ENCODE results near the gene FAM107B. TPM values are rescaled to one million over a fixed set of nuclear protein-coding genes. Genes with fewer than 3 reads are reported as not detected.

The FAM107B gene
- total and polyA plus RNA-seq, 4 experiments from 2014 or later, result 191 to 346 (median 238) TPM

DNA sequence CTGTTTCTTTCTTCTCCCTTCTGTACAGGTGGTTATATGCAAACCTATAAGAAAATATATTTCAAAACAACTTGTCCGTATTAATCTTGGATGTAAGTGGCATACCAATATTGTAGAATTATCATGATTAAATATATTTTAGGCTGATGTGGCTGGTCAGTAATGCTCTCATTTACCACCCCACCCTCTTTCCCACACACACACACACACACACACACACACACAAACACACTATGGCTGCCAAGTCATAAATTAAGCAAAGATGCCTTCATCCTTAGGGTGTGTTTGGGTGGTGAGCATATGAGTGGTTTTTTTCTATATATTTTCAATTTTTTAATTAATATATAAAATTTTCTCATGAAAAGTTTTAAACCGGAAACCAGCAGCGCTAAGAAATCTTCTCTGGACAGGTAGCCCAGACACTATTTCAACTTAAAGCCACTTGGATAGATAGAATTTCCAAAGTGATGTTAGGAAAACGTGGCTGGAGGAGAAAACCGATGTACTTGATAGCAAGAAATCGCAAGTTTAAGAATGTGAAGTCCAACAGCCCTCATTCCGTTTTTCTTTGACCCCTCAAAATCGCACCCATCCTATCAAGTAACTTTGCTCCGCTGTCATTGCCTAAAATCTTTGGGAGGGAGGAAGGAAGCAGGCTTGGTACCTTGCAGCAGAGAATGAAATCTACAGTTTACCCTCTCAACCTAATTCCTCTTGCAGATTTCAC, 171.7 kb downstream of the FAM107B start:
- CTCF ChIA-PET (ENCODE audit: partially characterized antibody), result interaction anchor here (0.9 kb wide), 1 partner anchor 20 kb away, joined by 3 read pairs; no protein-coding TSS in a partner anchor
- Mint-ChIP-seq H3K4me3 (peak overlapping the region; percentile 94 to 100 (median 99)), H3K36me3 (peaks cover 34 to 54% of the 10 kb centered on the region in 2 donors), H3K9me3 (no peaks in the 10 kb centered on the region), H3K27ac (peak overlapping the region; percentile 95 to 100 (median 97)), H3K27me3 (no peaks in the 10 kb centered on the region), H3K4me1 (peaks cover 50 to 74% (median 61%) of the 10 kb centered on the region in 4 donors)
- H3K27ac ChIP-seq (ENCODE audit: low read depth, low read length), result peak overlapping the region; percentile 74
- intact Hi-C loops (cut with micrococcal nuclease), result loop anchor here (1.0 to 5.0 kb wide), 4 partner anchors 31 to 274 kb away; partner anchors contain the start of gene SUV39H2
- no peaks in the 10 kb centered on the region for H3K9me3 ChIP-seq (ENCODE audit: control insufficient read depth in 1 of 2, low read length in 2 of 2)
- H3K4me3 ChIP-seq (ENCODE audit: low read length in 2 of 2), result peak overlapping the region; percentile 72 to 96
- POLR2A ChIA-PET (ENCODE audit: partially characterized antibody), result interaction anchor here (0.7 to 26.2 kb wide), 7 partner anchors 15 to 236 kb away, joined by 3 to 640 read pairs (median 10); partner anchors contain the start of genes HSPA14 and MSANTD7
- DNase-seq, result peak in 1 of 5 donors; percentile 37
- H3K4me1 ChIP-seq (ENCODE audit: insufficient read depth, low read length), result peaks cover 58% of the 10 kb centered on the region
- H3K27me3 ChIP-seq (ENCODE audit: insufficient read depth, low read length), result no peaks in the 10 kb centered on the region
- H3K36me3 ChIP-seq (ENCODE audit: insufficient read depth, low read length), result peaks cover 19% of the 10 kb centered on the region

DNA sequence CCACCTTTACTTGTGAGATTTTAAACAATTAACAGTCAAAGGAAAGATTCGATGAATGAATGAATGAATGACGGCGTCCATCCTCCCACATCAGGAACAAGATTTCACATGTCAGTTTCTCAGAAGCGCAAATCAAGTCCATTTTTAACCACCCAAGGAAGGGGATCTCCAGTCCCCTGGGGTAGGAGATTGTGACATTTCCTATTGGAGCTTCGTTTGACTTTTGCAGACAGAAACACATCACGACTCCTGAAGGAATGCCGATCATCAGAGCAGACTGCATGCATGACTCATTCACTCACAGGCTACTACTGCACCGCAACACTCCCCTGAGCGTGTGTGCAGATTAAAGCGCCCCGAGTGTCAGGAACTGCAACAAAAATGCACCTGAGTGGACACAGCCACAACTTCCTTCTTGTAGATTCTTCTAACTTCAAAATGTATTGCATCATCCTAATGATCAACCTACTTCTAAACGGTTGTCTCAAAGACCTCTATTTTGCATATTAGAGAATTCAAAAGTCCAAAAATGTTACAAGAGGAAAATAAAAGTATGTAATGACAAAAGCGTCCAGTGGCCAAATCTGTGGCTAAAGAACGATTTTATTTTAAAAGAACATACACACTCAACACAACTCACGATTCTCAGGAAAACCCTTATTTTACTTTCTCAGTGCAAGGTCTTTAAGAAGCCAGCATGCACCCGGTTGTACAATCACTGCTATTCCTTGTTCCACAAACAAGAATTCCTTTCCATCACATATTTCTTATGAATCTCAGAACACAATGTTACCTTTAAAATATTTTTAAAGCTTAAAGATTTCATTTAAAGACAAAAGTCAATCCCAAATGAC, 172.6 kb downstream of the FAM107B start:
- ChIA-PET POLR2A (ENCODE audit: partially characterized antibody) (interaction anchor here (0.7 to 26.2 kb wide), 9 partner anchors 14 to 237 kb away, joined by 3 to 640 read pairs (median 4); partner anchors contain the start of genes HSPA14 and MSANTD7), CTCF (ENCODE audit: partially characterized antibody) (interaction anchor here (0.9 kb wide), 1 partner anchor 19 kb away, joined by 3 read pairs; no protein-coding TSS in a partner anchor)
- intact Hi-C loops (cut with micrococcal nuclease), result loop anchor here (1.0 to 5.0 kb wide), 5 partner anchors 14 to 275 kb away; partner anchors contain the start of gene SUV39H2
- no peaks in the 10 kb centered on the region for H3K27me3 ChIP-seq (ENCODE audit: insufficient read depth, low read length)
- peak overlapping the region; percentile 87 to 100 (median 99) for H3K4me3 Mint-ChIP-seq
- H3K4me1 Mint-ChIP-seq, result peaks cover 55 to 82% (median 68%) of the 10 kb centered on the region in 4 donors
- DNase-seq, result peak; percentile 45 to 92 (median 60)
- H3K36me3 Mint-ChIP-seq, result peaks cover 35 to 60% of the 10 kb centered on the region in 2 donors
- peak overlapping the region; percentile 71 to 72 for H3K4me3 ChIP-seq (ENCODE audit: low read length in 2 of 2)
- H3K9me3 Mint-ChIP-seq, result no peaks in the 10 kb centered on the region
- no peaks in the 10 kb centered on the region for H3K27me3 Mint-ChIP-seq
- H3K27ac ChIP-seq (ENCODE audit: low read depth, low read length), result peak overlapping the region; percentile 74
- H3K36me3 ChIP-seq (ENCODE audit: insufficient read depth, low read length), result peaks cover 19% of the 10 kb centered on the region
- H3K27ac Mint-ChIP-seq, result peak overlapping the region; percentile 84 to 100 (median 96)
- H3K9me3 ChIP-seq (ENCODE audit: control insufficient read depth in 1 of 2, low read length in 2 of 2), result no peaks in the 10 kb centered on the region
- H3K4me1 ChIP-seq (ENCODE audit: insufficient read depth, low read length), result peaks cover 63% of the 10 kb centered on the region

DNA sequence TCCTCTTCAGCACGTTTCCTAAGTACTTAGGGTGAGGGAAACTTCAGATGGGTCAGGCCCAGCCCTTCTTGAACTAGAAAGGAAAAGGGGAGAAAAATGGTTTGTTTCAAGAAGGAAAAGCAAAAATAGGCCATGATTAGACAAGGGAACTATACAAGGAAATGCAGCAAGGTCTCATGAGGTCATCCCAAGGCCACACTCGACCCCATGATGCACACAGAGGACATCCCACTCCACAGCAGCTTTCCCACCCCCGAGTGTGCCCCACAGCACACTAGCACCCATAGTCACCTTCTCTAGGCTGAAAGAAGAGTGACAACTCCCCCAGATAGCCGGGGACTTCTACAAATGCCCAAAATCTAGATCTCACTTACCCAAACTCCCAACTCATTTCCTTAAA, 173.4 kb downstream of the FAM107B start:
- H3K27ac ChIP-seq (ENCODE audit: low read depth, low read length), result peak overlapping the region; percentile 74
- H3K36me3 ChIP-seq (ENCODE audit: insufficient read depth, low read length), result peaks cover 19% of the 10 kb centered on the region
- peaks cover 63 to 89% (median 76%) of the 10 kb centered on the region in 4 donors for H3K4me1 Mint-ChIP-seq
- peak overlapping the region in 1 of 2 donors; percentile 72 for H3K4me3 ChIP-seq (ENCODE audit: low read length in 2 of 2)
- CTCF ChIA-PET (ENCODE audit: partially characterized antibody), result interaction anchor here (0.9 to 1.9 kb wide), 2 partner anchors 12 to 32 kb away, joined by 3 to 14 read pairs; no protein-coding TSS in a partner anchor
- DNase-seq, result peak in 1 of 5 donors; percentile 43
- intact Hi-C loops (cut with micrococcal nuclease), result loop anchor here (1.0 to 5.0 kb wide), 3 partner anchors 13 to 276 kb away; partner anchors contain the start of gene SUV39H2
- H3K36me3 Mint-ChIP-seq, result peaks cover 43 to 68% of the 10 kb centered on the region in 2 donors
- H3K4me1 ChIP-seq (ENCODE audit: insufficient read depth, low read length), result peaks cover 70% of the 10 kb centered on the region
- H3K9me3 ChIP-seq (ENCODE audit: control insufficient read depth in 1 of 2, low read length in 2 of 2), result no peaks in the 10 kb centered on the region
- peak overlapping the region; percentile 87 to 100 (median 99) for H3K4me3 Mint-ChIP-seq
- H3K27ac Mint-ChIP-seq, result peak overlapping the region; percentile 84 to 100 (median 96)
- no peaks in the 10 kb centered on the region for H3K27me3 ChIP-seq (ENCODE audit: insufficient read depth, low read length)
- POLR2A ChIA-PET (ENCODE audit: partially characterized antibody), result interaction anchor here (1.2 to 26.2 kb wide), 9 partner anchors 13 to 237 kb away, joined by 3 to 640 read pairs (median 7); partner anchors contain the start of genes HSPA14 and MSANTD7
- H3K9me3 Mint-ChIP-seq, result no peaks in the 10 kb centered on the region
- H3K27me3 Mint-ChIP-seq, result no peaks in the 10 kb centered on the region

DNA sequence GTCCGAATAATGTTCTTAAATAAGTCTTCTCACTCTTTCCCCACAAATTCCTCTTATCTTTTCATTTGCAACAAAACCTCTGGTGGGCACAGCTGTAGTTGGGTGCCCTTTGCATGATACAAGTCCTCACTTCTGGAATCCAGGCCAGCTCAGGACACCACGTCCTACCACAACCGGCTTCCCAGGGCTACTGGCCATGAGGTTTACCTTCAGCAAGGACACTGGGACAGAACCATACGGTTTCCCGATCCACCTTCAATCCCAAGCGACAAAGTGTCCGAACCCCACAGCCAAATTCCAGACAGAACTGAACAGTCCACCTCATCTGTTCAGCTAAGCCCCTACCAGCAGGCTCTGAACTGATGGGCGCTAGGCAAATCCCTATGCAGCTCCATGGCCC, 174.6 kb downstream of the FAM107B start:
- CTCF ChIA-PET (ENCODE audit: partially characterized antibody), result interaction anchor here (0.6 to 1.9 kb wide), 9 partner anchors 11 to 257 kb away, joined by 3 to 14 read pairs (median 3); partner anchors contain the start of gene CDNF
- peak overlapping the region in 5 of 8 donors; percentile 7 to 66 (median 55) for H3K4me3 Mint-ChIP-seq
- no peak overlapping the region for H3K27ac ChIP-seq (ENCODE audit: low read depth, low read length)

DNA sequence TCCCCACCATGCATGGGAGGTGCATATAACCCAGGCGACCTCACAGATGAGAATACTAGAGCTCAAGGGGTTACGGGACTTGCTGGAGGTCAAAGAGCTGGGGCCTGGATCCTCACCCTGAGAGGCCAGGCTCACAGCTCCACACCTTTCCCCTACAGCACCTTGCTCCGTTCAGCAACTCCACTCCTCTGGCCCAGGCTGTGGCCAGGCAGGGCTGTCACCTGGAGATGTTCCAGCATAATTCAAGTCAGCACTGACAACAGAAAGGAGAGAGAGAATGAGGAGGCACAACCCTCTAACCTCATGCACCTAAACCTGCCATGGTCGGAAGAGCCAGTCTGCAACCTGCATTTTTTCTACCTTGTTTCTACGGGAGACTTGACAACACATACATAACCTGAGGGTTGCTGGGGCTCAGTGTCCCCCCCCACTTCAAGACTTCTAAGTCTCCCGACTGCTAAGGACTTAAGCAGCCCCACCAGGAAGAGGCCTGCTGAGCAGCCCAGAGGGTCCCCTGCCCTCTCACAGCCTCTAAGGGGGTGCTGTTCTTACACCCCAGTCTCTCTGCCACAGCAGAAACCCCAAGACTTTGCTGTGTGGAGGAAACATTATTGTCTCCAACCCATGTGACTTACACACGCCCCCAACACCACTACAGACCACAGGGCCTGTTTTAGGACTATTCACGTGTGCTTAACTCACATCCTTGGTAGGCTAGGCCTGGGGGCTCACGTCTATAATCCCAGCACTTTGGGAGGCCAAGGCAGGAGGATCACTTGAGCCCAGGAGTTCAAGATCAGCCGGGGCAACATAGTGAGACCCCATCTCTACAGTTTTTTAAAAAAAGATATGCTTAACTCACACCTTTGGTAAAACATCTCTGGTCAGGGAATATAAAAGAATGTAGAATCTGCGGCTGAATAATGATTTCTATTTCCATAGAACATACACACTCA, 175.6 kb downstream of the FAM107B start:
- Mint-ChIP-seq H3K27ac (peak overlapping the region; percentile 61 to 94 (median 89)), H3K36me3 (peaks cover 60 to 80% of the 10 kb centered on the region in 2 donors), H3K9me3 (no peaks in the 10 kb centered on the region), H3K4me1 (peaks cover 63 to 92% (median 80%) of the 10 kb centered on the region in 4 donors), H3K27me3 (no peaks in the 10 kb centered on the region), H3K4me3 (peak overlapping the region in 2 of 8 donors; percentile 35 to 62)
- Histone ChIP-seq H3K27ac (ENCODE audit: low read depth, low read length) (no peak overlapping the region), H3K36me3 (ENCODE audit: insufficient read depth, low read length) (peaks cover 19% of the 10 kb centered on the region), H3K9me3 (ENCODE audit: control insufficient read depth in 1 of 2, low read length in 2 of 2) (no peaks in the 10 kb centered on the region), H3K27me3 (ENCODE audit: insufficient read depth, low read length) (no peaks in the 10 kb centered on the region), H3K4me3 (ENCODE audit: low read length in 2 of 2) (no peak overlapping the region), H3K4me1 (ENCODE audit: insufficient read depth, low read length) (peaks cover 79% of the 10 kb centered on the region)
- ChIA-PET CTCF (ENCODE audit: partially characterized antibody) (interaction anchor here (0.6 to 1.9 kb wide), 8 partner anchors 10 to 224 kb away, joined by 3 to 14 read pairs (median 4); no protein-coding TSS in a partner anchor), POLR2A (ENCODE audit: partially characterized antibody) (interaction anchor here (0.8 to 26.2 kb wide), 9 partner anchors 8 to 239 kb away, joined by 3 to 640 read pairs (median 8); partner anchors contain the start of genes CDNF, HSPA14 and MSANTD7)
- peak in 1 of 5 donors; percentile 41 for DNase-seq
- intact Hi-C loops (cut with micrococcal nuclease), result no loop called here

More for the DNA sequence above, 174.6 kb downstream of the FAM107B start:
- Histone ChIP-seq H3K4me1 (ENCODE audit: insufficient read depth, low read length) (peaks cover 74% of the 10 kb centered on the region), H3K4me3 (ENCODE audit: low read length in 2 of 2) (no peak overlapping the region), H3K36me3 (ENCODE audit: insufficient read depth, low read length) (peaks cover 19% of the 10 kb centered on the region), H3K27me3 (ENCODE audit: insufficient read depth, low read length) (no peaks in the 10 kb centered on the region), H3K9me3 (ENCODE audit: control insufficient read depth in 1 of 2, low read length in 2 of 2) (no peaks in the 10 kb centered on the region)
- H3K27ac Mint-ChIP-seq, result peak overlapping the region; percentile 61 to 94 (median 89)
- DNase-seq, result no peak
- no peaks in the 10 kb centered on the region for H3K27me3 Mint-ChIP-seq
- peaks cover 55 to 78% of the 10 kb centered on the region in 2 donors for H3K36me3 Mint-ChIP-seq
- POLR2A ChIA-PET (ENCODE audit: partially characterized antibody), result interaction anchor here (0.6 to 26.2 kb wide), 9 partner anchors 9 to 238 kb away, joined by 3 to 640 read pairs (median 5); partner anchors contain the start of genes CDNF, HSPA14 and MSANTD7
- peaks cover 62 to 89% (median 77%) of the 10 kb centered on the region in 4 donors for H3K4me1 Mint-ChIP-seq
- H3K9me3 Mint-ChIP-seq, result no peaks in the 10 kb centered on the region
- intact Hi-C loops (cut with micrococcal nuclease), result loop anchor here (5.0 kb wide), 2 partner anchors 93 to 277 kb away; partner anchors contain the start of gene SUV39H2
